CD4-positive, alpha-beta T cell treated with Interleukin-4 for 1 hour (primary cell): Measurements from ENCODE around the gene POLR2M.
A peak's percentile ranks its signal among the peaks of the same experiment; 100 is the strongest.

Experiments used
- DNase-seq, 2 donors: peaks; one replicate each; pipeline ENCODE4 v3.0.0-alpha.2; 2020 to 2022

POLR2M gene

DNA sequence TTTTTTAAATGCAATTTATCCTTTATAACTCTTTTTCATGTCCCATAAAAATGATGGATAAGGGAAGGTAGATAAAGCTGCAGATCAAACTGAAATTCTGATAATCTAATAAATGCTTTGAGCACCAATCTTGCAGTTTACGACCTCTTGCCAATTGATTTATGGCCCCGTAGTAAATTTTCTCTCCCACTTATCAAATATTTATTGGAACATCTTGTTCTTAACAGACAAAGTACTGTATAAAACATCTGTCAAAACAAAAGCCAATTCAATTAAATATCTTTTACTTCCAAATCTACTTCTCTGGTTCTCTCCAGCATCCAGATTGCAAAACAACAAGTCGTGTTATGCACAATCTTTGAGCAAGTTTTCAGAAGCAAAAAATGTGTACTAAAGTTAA lies 34.6 kb downstream of the POLR2M start:
- no peak for DNase-seq

GRCh38 chr15:57743424-57743823 lies 36.9 kb downstream of the POLR2M start:
- no peak for DNase-seq

GRCh38 chr15:57746786-57747185 lies 40.3 kb downstream of the POLR2M start:
- no peak for DNase-seq

DNA sequence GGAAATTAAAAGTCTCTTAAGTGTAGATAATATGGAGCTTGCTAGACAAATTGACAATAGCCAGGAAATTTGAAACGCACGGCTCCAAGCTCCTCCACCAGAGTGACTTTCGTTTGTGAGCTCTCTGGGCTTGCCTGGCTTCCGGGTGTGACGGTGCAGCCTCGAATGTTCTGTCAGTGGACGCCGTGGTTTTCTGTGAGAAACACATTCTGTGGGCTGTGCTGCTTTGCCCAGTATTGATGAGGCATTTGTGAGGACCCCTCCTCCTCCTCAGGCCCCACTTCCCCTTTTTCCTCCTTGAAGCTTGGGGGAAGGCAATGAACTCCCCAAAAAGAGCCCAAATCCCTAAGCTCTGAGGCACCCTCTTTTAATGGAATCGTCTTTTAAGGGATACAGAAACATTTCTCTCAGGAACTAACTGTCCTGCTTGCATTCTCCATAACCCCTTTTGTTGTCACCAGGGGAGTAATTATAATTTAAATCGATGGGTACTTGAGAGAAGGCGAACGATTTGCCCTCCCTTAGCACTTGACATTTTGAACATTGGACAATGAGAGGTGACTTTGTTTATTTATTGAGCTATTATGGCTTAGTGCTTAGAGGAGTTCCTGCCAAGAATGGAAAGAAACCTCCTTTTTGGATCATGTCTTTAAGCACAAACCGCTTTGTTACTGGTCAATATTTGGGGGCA lies 40.8 kb downstream of the POLR2M start:
- peak in 1 of 2 donors; percentile 14 for DNase-seq

DNA sequence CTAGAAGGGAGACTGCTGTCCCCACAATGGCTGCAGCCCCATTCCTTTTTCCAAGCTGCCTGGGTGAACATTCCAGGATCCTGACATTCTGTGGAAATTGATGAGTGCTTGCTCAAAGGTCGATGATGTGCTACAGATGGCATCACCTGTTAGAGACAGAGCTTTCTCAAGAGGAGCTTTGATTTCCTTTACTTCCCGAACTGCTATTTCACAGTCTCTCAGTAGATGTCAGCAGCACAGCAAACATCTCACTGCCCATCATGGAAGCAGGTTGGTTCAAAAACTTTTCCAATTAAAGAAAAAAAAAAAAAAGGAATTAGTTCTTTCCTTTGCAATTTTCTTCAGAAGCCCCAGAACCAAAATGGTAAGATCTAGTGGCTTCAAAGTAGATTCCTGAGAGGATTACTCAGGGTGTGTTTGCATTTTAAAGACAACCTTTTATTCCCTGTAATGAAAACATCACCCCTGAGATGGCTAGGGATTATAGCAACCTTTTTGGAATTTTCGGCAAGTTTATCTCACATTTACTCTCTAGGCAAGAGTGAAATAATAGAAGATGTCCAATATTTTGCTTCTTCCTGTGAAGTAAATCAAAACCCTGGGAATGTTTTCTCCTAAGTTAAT lies 44.8 kb downstream of the POLR2M start:
- no peak for DNase-seq

DNA sequence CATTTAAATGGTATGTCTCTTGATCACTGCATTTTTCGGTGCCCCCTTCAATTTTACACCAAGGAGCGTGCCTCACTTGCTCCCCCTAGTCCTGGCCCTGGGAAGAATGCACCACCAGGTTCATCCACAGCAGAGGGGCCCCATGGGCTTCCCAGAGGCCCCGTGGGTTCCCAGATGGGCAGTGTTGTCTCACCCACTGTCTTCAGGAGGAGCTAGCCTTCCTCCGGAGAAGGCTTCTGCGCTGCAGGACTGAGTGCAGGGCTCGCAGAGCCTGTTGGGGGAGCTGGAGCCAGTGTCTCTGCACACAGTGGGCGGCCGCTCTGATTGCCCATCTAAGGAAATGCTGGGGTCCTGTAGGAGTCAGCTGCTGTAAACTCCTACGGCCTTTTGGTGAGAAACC lies 45.9 kb downstream of the POLR2M start:
- no peak for DNase-seq

- no peak for DNase-seq
Measured at GRCh38 chr15:57752840-57753239, 46.3 kb downstream of the POLR2M start.

DNA sequence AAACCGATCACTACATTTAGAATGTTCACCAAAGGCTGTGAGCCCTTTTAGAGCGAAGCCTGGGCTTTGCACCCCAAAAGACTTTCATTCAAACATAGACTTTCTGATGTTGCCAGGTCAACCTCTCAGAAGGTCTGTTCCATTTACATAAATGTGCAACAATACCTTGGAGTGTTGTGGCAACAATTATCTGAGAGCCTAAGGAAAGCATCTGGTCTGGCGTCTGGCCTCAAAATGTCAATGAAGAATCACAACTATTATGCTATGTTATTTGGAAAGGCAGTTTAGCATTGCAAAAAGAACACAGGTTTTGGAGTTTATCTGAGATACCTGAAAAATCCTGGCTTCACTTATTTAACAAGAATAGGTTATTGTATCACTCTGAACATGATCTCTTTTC lies 50.0 kb downstream of the POLR2M start:
- no peak for DNase-seq

DNA sequence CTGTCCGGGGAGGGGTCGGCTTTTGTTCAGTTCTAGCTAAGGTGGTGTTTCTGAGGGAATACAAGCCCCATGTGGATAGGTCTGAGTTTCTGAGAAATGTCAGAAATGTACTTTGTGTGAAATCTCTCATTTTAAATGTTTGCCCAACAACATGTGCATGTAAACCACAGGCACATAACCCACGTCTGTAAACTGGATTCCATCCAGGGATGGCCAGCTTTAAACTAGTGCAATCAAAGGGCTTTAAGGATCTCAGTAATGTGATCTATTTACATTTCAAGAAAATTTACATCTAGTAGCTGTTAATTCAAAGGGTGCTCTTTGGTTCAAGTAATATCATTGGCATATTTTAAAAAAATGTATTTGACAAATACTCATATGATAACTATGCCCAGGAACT lies 52.0 kb downstream of the POLR2M start:
- DNase-seq: no peak

DNA sequence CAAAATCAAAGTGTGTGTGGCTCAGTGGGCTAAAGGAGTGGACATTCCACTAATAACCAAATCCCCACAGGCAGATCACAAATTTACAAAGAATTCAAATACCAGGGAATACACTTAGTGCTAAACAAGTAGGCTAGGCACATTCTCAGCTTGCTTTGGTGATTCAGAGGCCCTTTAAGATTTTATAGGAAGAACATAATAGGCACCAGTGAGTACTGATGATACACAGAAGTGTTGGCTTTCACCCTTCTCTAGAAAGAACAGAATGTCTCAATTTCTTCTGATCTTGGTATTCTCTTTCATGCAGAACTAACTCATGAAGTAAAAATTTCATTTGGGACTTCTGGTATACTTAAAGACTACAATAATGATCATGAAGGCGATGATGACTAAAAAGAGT lies 55.0 kb downstream of the POLR2M start:
- DNase-seq: no peak

DNA sequence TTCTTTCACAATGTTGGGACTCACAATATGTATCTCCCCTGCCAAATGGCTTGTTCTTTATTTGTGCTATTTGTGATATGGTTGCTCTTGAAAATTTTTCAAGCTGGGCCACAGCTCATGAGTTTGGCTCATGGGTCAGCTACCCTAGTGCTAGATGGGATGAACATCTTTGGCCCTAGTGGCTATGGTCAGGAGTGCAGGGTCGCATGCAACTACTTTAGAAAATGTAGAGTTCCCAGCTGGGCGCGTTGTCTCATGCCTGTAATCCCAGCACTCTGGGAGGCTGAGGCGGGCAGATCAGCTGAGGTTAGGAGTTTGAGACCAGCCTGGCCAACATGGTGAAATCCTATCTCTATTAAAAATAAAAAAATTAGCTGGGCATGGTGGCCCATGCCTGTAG lies 55.8 kb downstream of the POLR2M start:
- DNase-seq: no peak

GRCh38 chr15:57763176-57763964 lies 56.9 kb downstream of the POLR2M start:
- no peak for DNase-seq
